ENCODE data around the gene GPER1. TPM values are rescaled to one million over a fixed set of nuclear protein-coding genes. Genes with fewer than 3 reads are reported as not detected.

GPER1 gene
- total and polyA plus RNA-seq, 12 donors, result 1.9 to 44.1 (median 20.1) TPM

DNA sequence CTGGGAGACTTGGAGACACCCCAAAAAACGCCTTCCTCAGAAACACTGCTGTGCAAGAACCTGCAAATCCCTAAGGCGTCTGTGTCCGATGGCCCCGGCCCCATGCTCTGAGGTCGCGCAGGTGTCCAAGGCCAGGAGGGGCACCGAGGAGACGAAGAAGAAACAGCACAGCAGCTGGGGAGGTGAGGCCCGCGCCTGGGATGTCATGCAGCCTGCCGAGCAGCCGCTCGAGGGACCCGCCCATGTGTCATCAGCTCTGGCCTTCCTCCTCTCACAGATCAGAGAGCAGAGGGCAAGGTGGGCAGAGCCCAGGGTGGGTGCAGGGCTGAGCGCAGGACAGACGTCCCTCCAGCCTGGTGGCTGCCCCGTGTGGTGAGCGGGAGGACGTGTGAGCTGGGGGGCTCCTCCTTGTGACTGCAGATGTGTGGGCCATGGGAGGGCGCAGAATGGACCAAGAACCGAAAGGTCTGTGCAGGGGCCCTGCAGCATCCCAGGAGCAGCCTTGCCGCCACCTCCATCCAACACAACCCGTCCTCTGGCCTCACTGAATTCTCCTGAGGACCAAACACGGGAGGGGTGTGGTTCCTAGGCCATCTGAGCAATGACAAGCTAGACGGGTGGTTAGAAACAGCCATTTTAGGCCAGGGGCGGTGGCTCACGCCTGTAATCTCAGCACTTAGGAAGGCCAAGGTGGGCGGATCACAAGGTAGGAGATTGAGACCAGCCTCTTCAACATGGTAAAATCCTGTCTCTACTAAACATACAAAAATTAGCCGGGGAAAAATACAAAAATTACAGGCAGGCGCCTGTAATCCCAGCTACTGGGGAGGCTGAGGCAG is 13.1 kb upstream of the GPER1 start:
- H3K4me1 ChIP-seq (replicated peaks in 1 of 2), result peaks cover 24 to 26% of the 10 kb centered on the region in 2 donors
- no peaks in the 10 kb centered on the region for H3K36me3 ChIP-seq (replicated peaks in 1 of 2)
- H3K4me3 ChIP-seq, result no peak overlapping the region
- intact Hi-C loops (cut with DNase I), result no loop called here
- peak overlapping the region in 4 of 5 donors; percentile 66 to 86 (median 80) for H3K27ac ChIP-seq
- no peaks in the 10 kb centered on the region for H3K27me3 ChIP-seq
- 82 to 89% (median 86%) methylated on average over 19 to 30 of the region's 30 CpGs for WGBS, 4 donors
- H3K9me3 ChIP-seq (replicated peaks in 1 of 3), result no peaks in the 10 kb centered on the region
- TF ChIP-seq, protein P1, sequence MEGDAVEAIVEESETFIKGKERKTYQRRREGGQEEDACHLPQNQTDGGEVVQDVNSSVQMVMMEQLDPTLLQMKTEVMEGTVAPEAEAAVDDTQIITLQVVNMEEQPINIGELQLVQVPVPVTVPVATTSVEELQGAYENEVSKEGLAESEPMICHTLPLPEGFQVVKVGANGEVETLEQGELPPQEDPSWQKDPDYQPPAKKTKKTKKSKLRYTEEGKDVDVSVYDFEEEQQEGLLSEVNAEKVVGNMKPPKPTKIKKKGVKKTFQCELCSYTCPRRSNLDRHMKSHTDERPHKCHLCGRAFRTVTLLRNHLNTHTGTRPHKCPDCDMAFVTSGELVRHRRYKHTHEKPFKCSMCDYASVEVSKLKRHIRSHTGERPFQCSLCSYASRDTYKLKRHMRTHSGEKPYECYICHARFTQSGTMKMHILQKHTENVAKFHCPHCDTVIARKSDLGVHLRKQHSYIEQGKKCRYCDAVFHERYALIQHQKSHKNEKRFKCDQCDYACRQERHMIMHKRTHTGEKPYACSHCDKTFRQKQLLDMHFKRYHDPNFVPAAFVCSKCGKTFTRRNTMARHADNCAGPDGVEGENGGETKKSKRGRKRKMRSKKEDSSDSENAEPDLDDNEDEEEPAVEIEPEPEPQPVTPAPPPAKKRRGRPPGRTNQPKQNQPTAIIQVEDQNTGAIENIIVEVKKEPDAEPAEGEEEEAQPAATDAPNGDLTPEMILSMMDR (IDR thresholded peaks at IDR 0.05), result no peak
- TF ChIP-seq POLR2A (IDR thresholded peaks at IDR 0.05), result no peak
- DNase-seq, result no peak

DNA sequence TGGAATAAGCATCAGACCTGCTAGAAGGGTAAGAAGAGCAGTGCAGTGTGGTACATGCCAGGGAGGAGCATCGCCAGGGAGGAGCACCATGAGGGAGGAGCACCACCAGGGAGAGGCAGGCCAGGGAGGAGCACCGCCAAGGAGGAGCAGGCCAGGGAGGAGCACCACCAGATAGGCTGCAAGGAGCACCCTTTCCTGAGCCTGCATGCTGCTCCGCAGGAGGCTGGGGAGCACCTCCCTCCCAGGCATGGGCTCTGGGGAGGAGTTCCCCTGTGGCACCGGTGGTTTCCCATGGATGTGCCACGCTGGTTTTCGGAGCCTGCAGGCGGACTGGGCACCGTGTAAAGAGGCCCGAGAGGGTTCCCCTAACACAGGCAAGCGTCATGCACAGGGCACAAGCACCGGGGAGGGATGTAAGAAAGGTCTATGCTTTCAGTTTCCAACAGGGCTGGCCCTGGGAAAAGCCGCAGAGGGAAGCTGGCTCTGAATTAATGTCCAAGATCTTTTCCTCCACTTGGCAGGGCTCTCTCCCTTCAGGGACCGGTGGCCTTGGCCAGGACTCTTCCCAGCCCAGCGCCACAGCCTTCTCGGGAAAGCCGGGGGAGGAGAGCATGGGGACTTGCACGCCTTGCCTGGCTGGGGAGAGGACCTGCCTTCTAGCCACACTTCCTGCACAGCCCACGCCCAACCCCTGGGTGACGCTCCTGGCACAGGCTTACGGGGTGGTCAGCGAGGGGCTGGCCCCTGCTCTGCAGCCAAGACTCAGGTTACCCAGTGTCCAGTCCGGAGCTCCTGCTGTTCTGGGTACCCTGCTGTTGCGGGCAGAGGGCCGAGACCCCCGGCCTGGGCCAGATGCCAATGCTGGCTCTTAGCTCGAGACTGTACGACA is 11.5 kb upstream of the GPER1 start:
- Histone ChIP-seq H3K4me1 (replicated peaks in 1 of 2) (peaks cover 24 to 26% of the 10 kb centered on the region in 2 donors), H3K27me3 (no peaks in the 10 kb centered on the region), H3K36me3 (replicated peaks in 1 of 2) (no peaks in the 10 kb centered on the region), H3K4me3 (peak overlapping the region in 1 of 4 donors; percentile 6), H3K27ac (peak overlapping the region; percentile 66 to 86 (median 82)), H3K9me3 (replicated peaks in 1 of 3) (no peaks in the 10 kb centered on the region)
- intact Hi-C loops (cut with DNase I), result no loop called here
- DNase-seq, result peak; percentile 68 to 84 (median 82)
- TF ChIP-seq, protein P1 (IDR thresholded peaks at IDR 0.05), result peak in 1 of 6 experiments; percentile 7
- TF ChIP-seq POLR2A (IDR thresholded peaks at IDR 0.05), result peak in 1 of 2 donors; percentile 45
- WGBS, 4 donors, result 32 to 72% (median 42%) methylated on average over 14 to 27 of the region's 27 CpGs

DNA sequence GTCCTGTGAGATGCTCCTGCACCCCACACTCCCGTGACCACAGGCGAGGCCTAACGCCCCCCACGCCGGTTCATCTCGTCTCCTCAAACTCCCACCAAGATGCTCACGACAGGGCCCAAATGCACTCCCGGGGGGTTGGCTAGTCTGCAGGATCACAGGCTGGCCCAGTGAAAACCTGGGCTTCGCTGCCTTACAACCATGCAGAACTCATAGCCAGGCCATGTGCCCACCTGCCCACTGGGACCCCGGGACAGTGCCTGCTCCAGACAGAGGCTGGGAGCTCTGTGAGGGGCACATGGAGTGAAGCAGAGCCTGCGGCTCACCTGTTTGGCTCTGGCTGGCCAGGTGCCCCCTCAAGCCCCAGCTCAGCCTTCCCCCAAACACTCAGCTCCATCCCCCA is 9.4 kb upstream of the GPER1 start:
- TF ChIP-seq, protein P1 (IDR thresholded peaks at IDR 0.05), result no peak
- no peak for TF ChIP-seq POLR2A (IDR thresholded peaks at IDR 0.05)
- no peak overlapping the region for H3K4me3 ChIP-seq
- peaks cover 24 to 26% of the 10 kb centered on the region in 2 donors for H3K4me1 ChIP-seq (replicated peaks in 1 of 2)
- 91 to 95% (median 91%) methylated on average over 10 to 11 of the region's 11 CpGs; no CpG with 5 or more reads in 1 of the 4 donors for WGBS, 4 donors
- DNase-seq, result no peak
- no peaks in the 10 kb centered on the region for H3K9me3 ChIP-seq (replicated peaks in 1 of 3)
- H3K36me3 ChIP-seq (replicated peaks in 1 of 2), result no peaks in the 10 kb centered on the region
- peak overlapping the region in 3 of 5 donors; percentile 82 to 86 (median 83) for H3K27ac ChIP-seq
- intact Hi-C loops (cut with DNase I), result no loop called here
- no peaks in the 10 kb centered on the region for H3K27me3 ChIP-seq

DNA sequence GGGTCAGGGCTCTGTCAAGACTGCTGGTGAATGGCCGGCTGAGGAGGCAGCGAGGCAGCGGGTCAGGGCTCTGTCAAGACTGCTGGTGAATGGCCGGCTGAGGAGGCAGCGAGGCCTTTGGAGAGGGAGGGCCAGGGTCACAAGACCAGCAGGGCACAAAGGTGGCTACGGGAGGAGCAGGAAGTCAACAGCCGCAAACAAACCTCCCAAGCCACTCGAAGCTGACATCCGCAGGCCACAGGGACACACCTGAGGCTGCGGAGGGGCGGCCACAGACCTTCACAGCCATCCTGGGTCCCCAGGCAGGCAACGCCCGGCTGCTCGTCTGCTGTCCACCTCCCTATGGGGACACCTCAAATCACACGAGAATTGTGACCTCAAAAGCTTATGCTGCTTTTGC is 8.9 kb upstream of the GPER1 start:
- WGBS, 4 donors, result 82 to 88% (median 85%) methylated on average over 4 to 15 of the region's 15 CpGs
- no peak overlapping the region for H3K27ac ChIP-seq
- intact Hi-C loops (cut with DNase I), result no loop called here
- H3K4me3 ChIP-seq, result no peak overlapping the region
- peaks cover 24 to 26% of the 10 kb centered on the region in 2 donors for H3K4me1 ChIP-seq (replicated peaks in 1 of 2)
- H3K27me3 ChIP-seq, result no peaks in the 10 kb centered on the region
- no peaks in the 10 kb centered on the region for H3K9me3 ChIP-seq (replicated peaks in 1 of 3)
- TF ChIP-seq, protein P1 (IDR thresholded peaks at IDR 0.05), result no peak
- TF ChIP-seq POLR2A (IDR thresholded peaks at IDR 0.05), result no peak
- no peaks in the 10 kb centered on the region for H3K36me3 ChIP-seq (replicated peaks in 1 of 2)
- no peak for DNase-seq

Measured in adrenal gland (tissue), 12 donors.